ENCODE results near the gene TSPAN7.

DNA sequence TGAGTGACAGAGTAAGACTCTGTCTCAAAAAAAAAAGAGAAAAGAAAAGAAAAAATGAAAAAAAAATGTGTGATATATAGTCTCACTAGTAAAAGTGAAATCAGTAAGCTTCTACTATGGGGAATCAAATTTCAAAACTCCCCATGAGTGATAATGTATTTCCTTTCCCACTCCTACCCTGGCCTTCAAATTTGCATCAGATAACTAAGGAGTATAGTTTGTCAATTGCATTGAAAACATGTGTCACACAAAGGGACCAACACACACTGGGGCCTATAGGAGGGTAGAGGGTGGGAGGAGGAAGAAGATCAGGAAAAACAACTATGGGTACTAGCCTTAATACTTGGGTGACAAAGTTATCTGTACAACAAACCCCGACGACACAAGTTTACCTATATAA, 118.4 kb downstream of the TSPAN7 start:
- TF ChIP-seq, protein P1, sequence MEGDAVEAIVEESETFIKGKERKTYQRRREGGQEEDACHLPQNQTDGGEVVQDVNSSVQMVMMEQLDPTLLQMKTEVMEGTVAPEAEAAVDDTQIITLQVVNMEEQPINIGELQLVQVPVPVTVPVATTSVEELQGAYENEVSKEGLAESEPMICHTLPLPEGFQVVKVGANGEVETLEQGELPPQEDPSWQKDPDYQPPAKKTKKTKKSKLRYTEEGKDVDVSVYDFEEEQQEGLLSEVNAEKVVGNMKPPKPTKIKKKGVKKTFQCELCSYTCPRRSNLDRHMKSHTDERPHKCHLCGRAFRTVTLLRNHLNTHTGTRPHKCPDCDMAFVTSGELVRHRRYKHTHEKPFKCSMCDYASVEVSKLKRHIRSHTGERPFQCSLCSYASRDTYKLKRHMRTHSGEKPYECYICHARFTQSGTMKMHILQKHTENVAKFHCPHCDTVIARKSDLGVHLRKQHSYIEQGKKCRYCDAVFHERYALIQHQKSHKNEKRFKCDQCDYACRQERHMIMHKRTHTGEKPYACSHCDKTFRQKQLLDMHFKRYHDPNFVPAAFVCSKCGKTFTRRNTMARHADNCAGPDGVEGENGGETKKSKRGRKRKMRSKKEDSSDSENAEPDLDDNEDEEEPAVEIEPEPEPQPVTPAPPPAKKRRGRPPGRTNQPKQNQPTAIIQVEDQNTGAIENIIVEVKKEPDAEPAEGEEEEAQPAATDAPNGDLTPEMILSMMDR (IDR thresholded peaks at IDR 0.05; ENCODE audit: low read length): no peak
- TF ChIP-seq EZH2 (IDR thresholded peaks at IDR 0.05; ENCODE audit: borderline replicate concordance, low read length): no peak
